Left forelimb (tissue), 1 donor: ENCODE data around the gene PRICKLE2.
A peak's percentile ranks its signal among the peaks of the same experiment; 100 is the strongest.

Experiments used
- DNase-seq: peaks from one replicate; pipeline ENCODE4 v3.0.0-alpha.2; 2018; ENCODE audit warnings: low spot score

The PRICKLE2 gene

GRCh38 chr3:64253689-64254088, 28.4 kb upstream of the PRICKLE2 start:
- DNase-seq = no peak

GRCh38 chr3:64251019-64251418, 25.8 kb upstream of the PRICKLE2 start:
- DNase-seq = no peak

- no peak for DNase-seq
Observed at GRCh38 chr3:64247991-64248646, 22.9 kb upstream of the PRICKLE2 start.

- no peak for DNase-seq
Observed at GRCh38 chr3:64244011-64244942, 19.0 kb upstream of the PRICKLE2 start.

GRCh38 chr3:64242435-64242834, 17.2 kb upstream of the PRICKLE2 start:
- DNase-seq = no peak

GRCh38 chr3:64240959-64241358, 15.7 kb upstream of the PRICKLE2 start:
- no peak for DNase-seq

GRCh38 chr3:64240396-64240795, 15.1 kb upstream of the PRICKLE2 start:
- no peak for DNase-seq

- no peak for DNase-seq
Observed at GRCh38 chr3:64239841-64240240, 14.6 kb upstream of the PRICKLE2 start.

- peak; percentile 86 for DNase-seq
Observed at GRCh38 chr3:64238971-64239667, 13.9 kb upstream of the PRICKLE2 start.

- DNase-seq = no peak
Observed at GRCh38 chr3:64237083-64237482, 11.8 kb upstream of the PRICKLE2 start.

- DNase-seq = no peak
Observed at GRCh38 chr3:64235605-64236004, 10.3 kb upstream of the PRICKLE2 start.

- DNase-seq = no peak
Observed at GRCh38 chr3:64234571-64234970, 9.3 kb upstream of the PRICKLE2 start.

GRCh38 chr3:64232821-64233220, 7.6 kb upstream of the PRICKLE2 start:
- DNase-seq = no peak

- no peak for DNase-seq
Observed at GRCh38 chr3:64229903-64230302, 4.6 kb upstream of the PRICKLE2 start.

- no peak for DNase-seq
Observed at GRCh38 chr3:64228110-64228509, 2.8 kb upstream of the PRICKLE2 start.

GRCh38 chr3:64226730-64227129, 1.5 kb upstream of the PRICKLE2 start:
- DNase-seq = no peak

GRCh38 chr3:64225695-64226499, 631 bp upstream of the PRICKLE2 start:
- no peak for DNase-seq

GRCh38 chr3:64223791-64224745, 1.2 kb downstream of the PRICKLE2 start:
- DNase-seq = no peak

- DNase-seq = no peak
Observed at GRCh38 chr3:64222501-64223111, 2.7 kb downstream of the PRICKLE2 start.

GRCh38 chr3:64221571-64222257, 3.6 kb downstream of the PRICKLE2 start:
- DNase-seq = no peak
